Spleen (tissue), 7 donors: Measurements from ENCODE around the gene SFXN5.

ENCODE experiments used
- POLR2A ChIP-seq, 3 donors: fragments of 450-650 bp; IDR thresholded peaks; one replicate each; pipeline ENCODE4 v1.5.1; 2017; ENCODE audit warnings: antibody characterized with exemption in 3 of 3, mild to moderate bottlenecking in 1 of 3
- POLR2AphosphoS5 ChIP-seq, 3 donors: sonication (generic); formaldehyde crosslinking; IDR thresholded peaks; one replicate each; pipeline ENCODE4 v1.5.1; 2017; ENCODE audit warnings: antibody characterized with exemption in 3 of 3
- TF ChIP-seq, protein P1 (sequence below), 11 experiments: fragments of 200-600 bp in 7 of 11; fragments of 450-650 bp in 4 of 11; sonication (generic) in 4 of 11; IDR thresholded peaks in 8 of 11; conservative IDR thresholded peaks in 3 of 11; 1 replicate in 7 of 11; 2 replicates in 4 of 11; pipeline versions ENCODE4 v1.4.0 to v1.8.0; 2016 to 2021; ENCODE audit warnings: antibody characterized with exemption in 11 of 11, inconsistent platforms in 4 of 11, mild to moderate bottlenecking in 1 of 11
- donor health status: DM: no; HTN: no; CAD: no; lungs with moderate emphysema.
- donor health status: DM: no; HTN: no; CAD: no.
- donor health status: DM: no; HTN: no; CAD: no.

DNA sequence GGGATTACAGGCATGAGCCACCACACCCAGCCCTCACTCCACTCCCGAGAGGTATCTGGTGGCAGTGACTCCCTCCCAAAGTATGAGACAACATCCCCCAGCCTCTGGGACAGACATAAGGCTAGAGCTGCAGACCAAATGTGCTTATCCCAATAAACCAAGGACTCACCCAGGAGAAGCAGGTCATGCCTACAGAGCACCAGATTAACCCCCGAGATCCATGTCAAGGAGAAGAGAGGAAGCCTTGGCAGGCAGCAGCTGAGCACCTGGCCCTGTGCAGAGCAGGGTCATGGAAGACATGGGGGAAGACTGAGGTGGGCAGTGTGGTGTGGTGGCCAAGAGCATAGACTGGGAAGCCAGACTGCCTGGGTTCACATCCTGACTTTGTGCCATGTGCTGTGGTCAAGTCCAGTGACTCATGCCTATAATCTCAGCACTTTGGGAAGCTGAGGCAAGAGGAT, 34.0 kb upstream of the SFXN5 start:
- TF ChIP-seq, protein P1, sequence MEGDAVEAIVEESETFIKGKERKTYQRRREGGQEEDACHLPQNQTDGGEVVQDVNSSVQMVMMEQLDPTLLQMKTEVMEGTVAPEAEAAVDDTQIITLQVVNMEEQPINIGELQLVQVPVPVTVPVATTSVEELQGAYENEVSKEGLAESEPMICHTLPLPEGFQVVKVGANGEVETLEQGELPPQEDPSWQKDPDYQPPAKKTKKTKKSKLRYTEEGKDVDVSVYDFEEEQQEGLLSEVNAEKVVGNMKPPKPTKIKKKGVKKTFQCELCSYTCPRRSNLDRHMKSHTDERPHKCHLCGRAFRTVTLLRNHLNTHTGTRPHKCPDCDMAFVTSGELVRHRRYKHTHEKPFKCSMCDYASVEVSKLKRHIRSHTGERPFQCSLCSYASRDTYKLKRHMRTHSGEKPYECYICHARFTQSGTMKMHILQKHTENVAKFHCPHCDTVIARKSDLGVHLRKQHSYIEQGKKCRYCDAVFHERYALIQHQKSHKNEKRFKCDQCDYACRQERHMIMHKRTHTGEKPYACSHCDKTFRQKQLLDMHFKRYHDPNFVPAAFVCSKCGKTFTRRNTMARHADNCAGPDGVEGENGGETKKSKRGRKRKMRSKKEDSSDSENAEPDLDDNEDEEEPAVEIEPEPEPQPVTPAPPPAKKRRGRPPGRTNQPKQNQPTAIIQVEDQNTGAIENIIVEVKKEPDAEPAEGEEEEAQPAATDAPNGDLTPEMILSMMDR (IDR thresholded peaks at IDR 0.05 in 8 of 11, conservative IDR thresholded peaks at IDR 0.05 in 3 of 11), result no peak
- no peak for TF ChIP-seq POLR2AphosphoS5 (IDR thresholded peaks at IDR 0.05)
- no peak for TF ChIP-seq POLR2A (IDR thresholded peaks at IDR 0.05)
